ENCODE results near the gene ZNF714. TPM values are rescaled to one million over a fixed set of nuclear protein-coding genes. Genes with fewer than 3 reads are reported as not detected.

The ZNF714 gene
- total and polyA plus RNA-seq, 2 donors: 5.0 to 14.6 TPM

- H3K27me3 ChIP-seq (ENCODE audit: control insufficient read depth in 2 of 2, insufficient read depth in 1 of 2, low read length in 1 of 2): no peaks in the 10 kb centered on the region
- H3K36me3 ChIP-seq (ENCODE audit: control insufficient read depth in 2 of 2, insufficient read depth in 2 of 2, low read length in 1 of 2): peaks cover 0 to 4% of the 10 kb centered on the region in 2 donors
- no peak overlapping the region for H3K27ac ChIP-seq (ENCODE audit: low read depth in 1 of 2, low read length in 1 of 2)
- no peaks in the 10 kb centered on the region for H3K9me3 ChIP-seq (ENCODE audit: control insufficient read depth in 2 of 2, insufficient read depth in 1 of 2, low read length in 1 of 2)
- DNase-seq (ENCODE audit: low read depth in 6 of 9, low spot score in 9 of 9): no peak
- H3K4me1 ChIP-seq (ENCODE audit: control insufficient read depth in 2 of 2, insufficient read depth in 2 of 2, low read length in 2 of 2): no peaks in the 10 kb centered on the region
- H3K4me3 ChIP-seq (ENCODE audit: low read length in 2 of 2): no peak overlapping the region
Measured at GRCh38 chr19:21092109-21092508, 10.1 kb downstream of the ZNF714 start.

DNA sequence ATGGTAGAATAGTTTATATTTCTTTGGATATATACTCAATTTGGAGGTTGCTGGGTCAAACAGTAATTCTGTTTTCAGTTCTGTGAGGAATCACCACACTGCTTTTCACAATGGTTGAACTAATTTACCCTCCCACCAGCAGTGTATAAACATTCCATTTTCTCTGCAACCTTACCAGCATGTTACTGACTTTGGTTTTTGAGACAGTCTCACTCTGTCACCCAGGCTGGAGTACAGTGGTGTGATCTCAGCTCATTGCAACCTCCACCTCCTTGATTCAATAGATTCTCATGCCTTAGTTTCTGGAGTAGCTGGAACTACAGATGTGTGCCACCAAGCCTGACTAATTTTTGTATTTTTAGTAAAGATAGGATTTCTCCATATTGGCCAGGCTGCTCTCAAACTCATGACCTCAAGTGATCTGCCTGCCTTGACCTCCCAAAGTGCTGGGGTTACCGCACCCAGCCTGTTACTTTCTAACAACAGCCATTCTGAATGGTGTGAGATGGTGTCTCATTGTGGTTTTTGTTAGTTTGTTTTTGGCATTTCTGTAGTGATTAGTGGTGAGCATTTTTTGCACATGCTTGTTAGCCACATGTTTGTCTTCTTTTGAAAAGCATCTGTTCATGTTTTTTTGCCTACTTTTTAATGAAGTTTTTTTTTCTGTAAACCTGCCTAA is 12.5 kb downstream of the ZNF714 start:
- 98% methylated on average over 1 of the region's 1 CpG for WGBS
- peaks cover 0 to 4% of the 10 kb centered on the region in 2 donors for H3K36me3 ChIP-seq (ENCODE audit: control insufficient read depth in 2 of 2, insufficient read depth in 2 of 2, low read length in 1 of 2)
- no peak overlapping the region for H3K4me3 ChIP-seq (ENCODE audit: low read length in 2 of 2)
- H3K27me3 ChIP-seq (ENCODE audit: control insufficient read depth in 2 of 2, insufficient read depth in 1 of 2, low read length in 1 of 2): no peaks in the 10 kb centered on the region
- H3K27ac ChIP-seq (ENCODE audit: low read depth in 1 of 2, low read length in 1 of 2): no peak overlapping the region
- no peaks in the 10 kb centered on the region for H3K4me1 ChIP-seq (ENCODE audit: control insufficient read depth in 2 of 2, insufficient read depth in 2 of 2, low read length in 2 of 2)
- DNase-seq (ENCODE audit: low read depth in 6 of 9, low spot score in 9 of 9): no peak
- no peaks in the 10 kb centered on the region for H3K9me3 ChIP-seq (ENCODE audit: control insufficient read depth in 2 of 2, insufficient read depth in 1 of 2, low read length in 1 of 2)

GRCh38 chr19:21098291-21098690 is 16.3 kb downstream of the ZNF714 start:
- no peak overlapping the region for H3K4me3 ChIP-seq (ENCODE audit: low read length in 2 of 2)
- H3K27ac ChIP-seq (ENCODE audit: low read depth in 1 of 2, low read length in 1 of 2): no peak overlapping the region
- DNase-seq (ENCODE audit: low read depth in 6 of 9, low spot score in 9 of 9): no peak

DNA sequence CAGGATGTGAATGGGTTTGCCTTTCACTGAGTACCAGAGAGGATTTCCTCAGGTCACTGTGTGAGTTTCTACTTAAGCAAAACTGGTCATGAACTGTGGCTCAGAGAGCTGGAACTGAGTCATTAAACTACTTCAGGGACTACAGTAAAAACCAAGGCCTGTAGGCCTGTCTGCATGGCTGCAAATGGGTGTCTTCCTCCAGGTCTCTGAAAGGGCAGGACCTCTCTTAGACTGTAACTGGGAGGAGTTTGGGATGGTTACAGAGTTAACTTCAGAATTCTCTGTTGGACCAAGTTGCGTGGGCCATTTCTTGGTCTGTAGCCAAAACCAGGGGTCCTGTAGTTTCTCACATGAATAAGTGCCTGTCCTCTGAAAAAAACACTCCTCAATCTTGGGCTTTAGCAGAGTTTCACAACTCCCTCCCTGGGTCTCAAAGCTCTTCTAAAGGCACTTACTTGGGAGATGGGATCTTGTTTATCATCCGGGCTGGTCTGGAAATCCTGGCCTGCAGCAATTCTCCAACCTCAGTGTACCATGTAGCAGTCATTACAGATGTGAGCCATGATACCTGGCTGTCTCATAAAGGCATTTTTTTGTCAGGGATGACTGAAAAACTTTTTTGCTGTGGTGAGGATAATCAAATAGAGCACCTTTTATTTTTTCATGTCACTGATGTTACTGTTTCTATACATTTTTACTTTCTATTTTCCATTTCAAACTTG is 19.7 kb downstream of the ZNF714 start:
- no peaks in the 10 kb centered on the region for H3K27me3 ChIP-seq (ENCODE audit: control insufficient read depth in 2 of 2, insufficient read depth in 1 of 2, low read length in 1 of 2)
- no peaks in the 10 kb centered on the region for H3K9me3 ChIP-seq (ENCODE audit: control insufficient read depth in 2 of 2, insufficient read depth in 1 of 2, low read length in 1 of 2)
- no peak overlapping the region for H3K4me3 ChIP-seq (ENCODE audit: low read length in 2 of 2)
- no peak for DNase-seq (ENCODE audit: low read depth in 6 of 9, low spot score in 9 of 9)
- WGBS: 96% methylated on average over 2 of the region's 2 CpGs
- no peak overlapping the region for H3K27ac ChIP-seq (ENCODE audit: low read depth in 1 of 2, low read length in 1 of 2)
- no peaks in the 10 kb centered on the region for H3K4me1 ChIP-seq (ENCODE audit: control insufficient read depth in 2 of 2, insufficient read depth in 2 of 2, low read length in 2 of 2)
- peaks cover 2 to 8% of the 10 kb centered on the region in 2 donors for H3K36me3 ChIP-seq (ENCODE audit: control insufficient read depth in 2 of 2, insufficient read depth in 2 of 2, low read length in 1 of 2)

More at GRCh38 chr19:21098291-21098690, 16.3 kb downstream of the ZNF714 start:
- H3K4me1 ChIP-seq (ENCODE audit: control insufficient read depth in 2 of 2, insufficient read depth in 2 of 2, low read length in 2 of 2): no peaks in the 10 kb centered on the region
- WGBS: 69% methylated on average over 2 of the region's 2 CpGs
- no peaks in the 10 kb centered on the region for H3K9me3 ChIP-seq (ENCODE audit: control insufficient read depth in 2 of 2, insufficient read depth in 1 of 2, low read length in 1 of 2)
- H3K27me3 ChIP-seq (ENCODE audit: control insufficient read depth in 2 of 2, insufficient read depth in 1 of 2, low read length in 1 of 2): no peaks in the 10 kb centered on the region
- peaks cover 2 to 7% of the 10 kb centered on the region in 2 donors for H3K36me3 ChIP-seq (ENCODE audit: control insufficient read depth in 2 of 2, insufficient read depth in 2 of 2, low read length in 1 of 2)

- DNase-seq (ENCODE audit: low read depth in 6 of 9, low spot score in 9 of 9): no peak
- Histone ChIP-seq H3K27me3 (ENCODE audit: control insufficient read depth in 2 of 2, insufficient read depth in 1 of 2, low read length in 1 of 2) (no peaks in the 10 kb centered on the region), H3K36me3 (ENCODE audit: control insufficient read depth in 2 of 2, insufficient read depth in 2 of 2, low read length in 1 of 2) (peaks cover 6 to 13% of the 10 kb centered on the region in 2 donors), H3K9me3 (ENCODE audit: control insufficient read depth in 2 of 2, insufficient read depth in 1 of 2, low read length in 1 of 2) (peaks cover 0 to 9% of the 10 kb centered on the region in 2 donors), H3K27ac (ENCODE audit: low read depth in 1 of 2, low read length in 1 of 2) (no peak overlapping the region), H3K4me3 (ENCODE audit: low read length in 2 of 2) (no peak overlapping the region), H3K4me1 (ENCODE audit: control insufficient read depth in 2 of 2, insufficient read depth in 2 of 2, low read length in 2 of 2) (no peaks in the 10 kb centered on the region)
Measured at GRCh38 chr19:21109116-21109515, 27.1 kb downstream of the ZNF714 start.

- 99% methylated on average over 1 of the region's 1 CpG for WGBS
- Histone ChIP-seq H3K4me3 (ENCODE audit: low read length in 2 of 2) (no peak overlapping the region), H3K9me3 (ENCODE audit: control insufficient read depth in 2 of 2, insufficient read depth in 1 of 2, low read length in 1 of 2) (peaks cover 0 to 11% of the 10 kb centered on the region in 2 donors), H3K36me3 (ENCODE audit: control insufficient read depth in 2 of 2, insufficient read depth in 2 of 2, low read length in 1 of 2) (peaks cover 6 to 13% of the 10 kb centered on the region in 2 donors), H3K27ac (ENCODE audit: low read depth in 1 of 2, low read length in 1 of 2) (no peak overlapping the region), H3K27me3 (ENCODE audit: control insufficient read depth in 2 of 2, insufficient read depth in 1 of 2, low read length in 1 of 2) (no peaks in the 10 kb centered on the region), H3K4me1 (ENCODE audit: control insufficient read depth in 2 of 2, insufficient read depth in 2 of 2, low read length in 2 of 2) (no peaks in the 10 kb centered on the region)
- no peak for DNase-seq (ENCODE audit: low read depth in 6 of 9, low spot score in 9 of 9)
Measured at GRCh38 chr19:21110183-21110582, 28.2 kb downstream of the ZNF714 start.

GRCh38 chr19:21115430-21115829 is 33.4 kb downstream of the ZNF714 start:
- no peak overlapping the region for H3K4me3 ChIP-seq (ENCODE audit: low read length in 2 of 2)
- no peaks in the 10 kb centered on the region for H3K4me1 ChIP-seq (ENCODE audit: control insufficient read depth in 2 of 2, insufficient read depth in 2 of 2, low read length in 2 of 2)
- no peak overlapping the region for H3K27ac ChIP-seq (ENCODE audit: low read depth in 1 of 2, low read length in 1 of 2)
- no peak for DNase-seq (ENCODE audit: low read depth in 6 of 9, low spot score in 9 of 9)
- no peaks in the 10 kb centered on the region for H3K27me3 ChIP-seq (ENCODE audit: control insufficient read depth in 2 of 2, insufficient read depth in 1 of 2, low read length in 1 of 2)
- H3K9me3 ChIP-seq (ENCODE audit: control insufficient read depth in 2 of 2, insufficient read depth in 1 of 2, low read length in 1 of 2): peaks cover 0 to 14% of the 10 kb centered on the region in 2 donors
- H3K36me3 ChIP-seq (ENCODE audit: control insufficient read depth in 2 of 2, insufficient read depth in 2 of 2, low read length in 1 of 2): peaks cover 5 to 15% of the 10 kb centered on the region in 2 donors

- no peak overlapping the region for H3K27ac ChIP-seq (ENCODE audit: low read depth in 1 of 2, low read length in 1 of 2)
- H3K4me1 ChIP-seq (ENCODE audit: control insufficient read depth in 2 of 2, insufficient read depth in 2 of 2, low read length in 2 of 2): no peaks in the 10 kb centered on the region
- WGBS: 99% methylated on average over 2 of the region's 2 CpGs
- no peak for DNase-seq (ENCODE audit: low read depth in 6 of 9, low spot score in 9 of 9)
- H3K27me3 ChIP-seq (ENCODE audit: control insufficient read depth in 2 of 2, insufficient read depth in 1 of 2, low read length in 1 of 2): no peaks in the 10 kb centered on the region
- H3K9me3 ChIP-seq (ENCODE audit: control insufficient read depth in 2 of 2, insufficient read depth in 1 of 2, low read length in 1 of 2): peaks cover 0 to 14% of the 10 kb centered on the region in 2 donors
- peaks cover 5 to 15% of the 10 kb centered on the region in 2 donors for H3K36me3 ChIP-seq (ENCODE audit: control insufficient read depth in 2 of 2, insufficient read depth in 2 of 2, low read length in 1 of 2)
- H3K4me3 ChIP-seq (ENCODE audit: low read length in 2 of 2): no peak overlapping the region
Measured at GRCh38 chr19:21117041-21117907, 35.3 kb downstream of the ZNF714 start.

- H3K36me3 ChIP-seq (ENCODE audit: control insufficient read depth in 2 of 2, insufficient read depth in 2 of 2, low read length in 1 of 2): no peaks in the 10 kb centered on the region
- no peak for DNase-seq (ENCODE audit: low read depth in 6 of 9, low spot score in 9 of 9)
- H3K4me3 ChIP-seq (ENCODE audit: low read length in 2 of 2): no peak overlapping the region
- no peak overlapping the region for H3K27ac ChIP-seq (ENCODE audit: low read depth in 1 of 2, low read length in 1 of 2)
- no peaks in the 10 kb centered on the region for H3K27me3 ChIP-seq (ENCODE audit: control insufficient read depth in 2 of 2, insufficient read depth in 1 of 2, low read length in 1 of 2)
- H3K4me1 ChIP-seq (ENCODE audit: control insufficient read depth in 2 of 2, insufficient read depth in 2 of 2, low read length in 2 of 2): peaks cover 0 to 6% of the 10 kb centered on the region in 2 donors
- H3K9me3 ChIP-seq (ENCODE audit: control insufficient read depth in 2 of 2, insufficient read depth in 1 of 2, low read length in 1 of 2): no peaks in the 10 kb centered on the region
Measured at GRCh38 chr19:21126078-21126477, 44.1 kb downstream of the ZNF714 start.

Measured in thymus (tissue), 11 donors.